Measurements from ENCODE around the gene ABHD4.

Gene ABHD4

GRCh38 chr14:22557846-22558220, 40.3 kb upstream of the ABHD4 start:
- DNase-seq (ENCODE audit: low read depth), result no peak
- TF ChIP-seq CTCF (IDR thresholded peaks at IDR 0.05; ENCODE audit: insufficient read depth, low read depth, low read length, missing control alignments), result no peak
- peak overlapping the region; percentile 61 for H3K4me3 ChIP-seq (ENCODE audit: low read depth, low read length)

- DNase-seq (ENCODE audit: low read depth), result peak; percentile 80
- peak overlapping the region; percentile 61 for H3K4me3 ChIP-seq (ENCODE audit: low read depth, low read length)
- peak; percentile 56 for TF ChIP-seq CTCF (IDR thresholded peaks at IDR 0.05; ENCODE audit: insufficient read depth, low read depth, low read length, missing control alignments)
Measured at GRCh38 chr14:22558221-22558913, 39.7 kb upstream of the ABHD4 start.

- no peak for DNase-seq (ENCODE audit: low read depth)
- H3K4me3 ChIP-seq (ENCODE audit: low read depth, low read length), result peak overlapping the region; percentile 61
- TF ChIP-seq CTCF (IDR thresholded peaks at IDR 0.05; ENCODE audit: insufficient read depth, low read depth, low read length, missing control alignments), result no peak
Measured at GRCh38 chr14:22559041-22559440, 39.1 kb upstream of the ABHD4 start.

GRCh38 chr14:22560662-22561365, 37.3 kb upstream of the ABHD4 start:
- no peak for TF ChIP-seq CTCF (IDR thresholded peaks at IDR 0.05; ENCODE audit: insufficient read depth, low read depth, low read length, missing control alignments)
- no peak overlapping the region for H3K4me3 ChIP-seq (ENCODE audit: low read depth, low read length)
- no peak for DNase-seq (ENCODE audit: low read depth)

- H3K4me3 ChIP-seq (ENCODE audit: low read depth, low read length), result no peak overlapping the region
- DNase-seq (ENCODE audit: low read depth), result no peak
- TF ChIP-seq CTCF (IDR thresholded peaks at IDR 0.05; ENCODE audit: insufficient read depth, low read depth, low read length, missing control alignments), result no peak
Measured at GRCh38 chr14:22561366-22561660, 36.8 kb upstream of the ABHD4 start.

GRCh38 chr14:22561661-22562579, 36.2 kb upstream of the ABHD4 start:
- no peak for TF ChIP-seq CTCF (IDR thresholded peaks at IDR 0.05; ENCODE audit: insufficient read depth, low read depth, low read length, missing control alignments)
- peak; percentile 75 for DNase-seq (ENCODE audit: low read depth)
- peak overlapping the region; percentile 0 for H3K4me3 ChIP-seq (ENCODE audit: low read depth, low read length)
